ENCODE measurements around the gene TPK1.

TPK1 gene

GRCh38 chr7:144519925-144520324 is 315.9 kb downstream of the TPK1 start:
- no peak for DNase-seq

- no peak for DNase-seq
Observed at GRCh38 chr7:144518360-144518759, 317.5 kb downstream of the TPK1 start.

DNA sequence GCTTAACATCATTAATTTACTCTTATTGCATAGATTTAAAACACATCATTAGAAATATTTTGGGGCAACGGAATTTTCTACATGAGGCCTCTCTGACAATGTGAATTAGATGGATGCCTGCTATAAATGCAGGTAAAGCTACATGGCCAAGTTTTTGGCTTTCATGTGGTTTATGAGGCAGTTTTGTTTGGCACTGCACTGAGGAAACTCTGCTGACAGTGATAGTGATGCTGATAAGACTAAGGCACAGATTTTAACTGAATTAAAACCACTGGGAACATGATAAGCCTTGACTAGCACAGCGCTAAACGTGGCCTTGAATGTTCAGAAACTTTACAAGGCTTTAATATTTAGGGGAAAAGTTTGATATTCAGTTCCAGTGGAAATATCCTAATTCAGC is 318.1 kb downstream of the TPK1 start:
- DNase-seq, result no peak

GRCh38 chr7:144516729-144517525 is 318.9 kb downstream of the TPK1 start:
- DNase-seq, result no peak

DNA sequence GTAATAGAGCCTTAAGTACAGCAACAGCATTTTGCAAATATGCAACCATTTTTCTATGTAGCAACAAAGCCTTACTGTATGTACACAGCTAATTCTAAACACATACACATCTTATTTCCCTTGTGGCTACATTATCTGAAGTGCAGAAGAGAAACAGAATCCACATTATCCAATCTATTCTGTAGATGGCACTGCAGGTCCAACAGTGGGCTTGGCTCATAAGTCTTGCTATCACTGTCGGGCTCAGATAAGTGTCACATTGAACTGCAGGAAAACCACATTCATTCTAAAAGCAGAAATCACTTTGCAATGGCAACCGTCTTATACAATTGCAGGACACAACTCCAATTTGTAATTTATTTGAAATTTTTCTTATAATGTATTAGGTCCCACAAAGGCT is 322.5 kb downstream of the TPK1 start:
- DNase-seq, result peak; percentile 6

- DNase-seq, result no peak
Observed at GRCh38 chr7:144510621-144511020, 325.2 kb downstream of the TPK1 start.

DNA sequence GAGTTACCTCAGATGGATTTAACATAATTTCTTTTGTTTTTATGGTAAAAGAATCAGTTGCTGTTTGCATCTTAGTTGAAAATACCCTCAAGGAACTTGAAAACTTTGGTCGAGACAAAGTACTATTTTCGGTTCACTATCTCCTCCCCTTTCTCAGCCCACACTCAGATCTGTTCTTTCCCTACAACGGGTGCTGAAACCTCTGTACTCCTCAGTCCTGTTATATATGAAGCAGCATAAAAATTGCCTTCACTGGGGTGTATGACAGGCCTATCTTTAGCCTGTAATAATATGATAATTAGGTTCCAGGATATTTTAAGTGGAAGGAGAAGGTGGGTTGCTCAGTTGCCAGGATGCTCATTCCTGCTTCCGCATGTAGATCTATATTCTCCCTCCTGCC is 327.2 kb downstream of the TPK1 start:
- DNase-seq, result no peak

DNA sequence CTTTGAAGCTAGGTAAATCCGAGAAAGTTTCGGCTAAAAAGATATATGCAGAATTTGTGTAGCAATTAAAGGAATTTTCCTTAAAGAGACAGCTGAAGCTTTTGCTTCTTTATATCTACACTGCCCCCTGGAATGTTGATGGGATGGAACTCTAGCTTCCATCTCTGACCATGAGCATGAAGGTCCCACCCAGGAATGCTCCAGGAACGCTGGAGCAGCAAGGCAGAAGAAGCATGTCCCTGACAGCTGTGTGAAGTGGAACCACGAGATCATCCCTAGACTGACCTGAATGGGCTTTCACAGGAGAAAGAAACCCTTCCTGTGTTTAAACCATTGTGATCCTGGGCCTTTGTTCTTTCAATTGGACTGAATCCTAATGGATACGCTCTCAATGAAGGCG is 332.6 kb downstream of the TPK1 start:
- no peak for DNase-seq

- DNase-seq, result no peak
Observed at GRCh38 chr7:144500225-144500624, 335.6 kb downstream of the TPK1 start.

DNA sequence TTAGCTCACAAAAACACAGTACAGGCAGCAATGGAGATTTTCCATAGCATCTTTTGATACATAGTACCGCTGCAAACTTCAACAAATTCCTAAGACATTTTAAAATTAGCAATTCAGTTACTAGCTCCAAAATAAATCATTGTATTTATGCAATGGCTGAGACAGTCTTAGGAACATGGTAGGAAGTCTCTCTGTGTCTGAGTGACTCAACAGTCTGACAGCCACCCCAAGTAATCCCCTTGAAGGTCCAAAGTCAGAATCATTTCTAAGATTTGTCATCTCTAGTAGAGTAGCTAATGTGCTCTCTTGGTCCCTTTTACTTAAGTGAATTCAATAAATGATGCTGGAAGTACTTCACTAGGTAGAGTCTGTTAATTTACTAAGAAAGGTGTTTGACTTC is 338.6 kb downstream of the TPK1 start:
- no peak for DNase-seq

DNA sequence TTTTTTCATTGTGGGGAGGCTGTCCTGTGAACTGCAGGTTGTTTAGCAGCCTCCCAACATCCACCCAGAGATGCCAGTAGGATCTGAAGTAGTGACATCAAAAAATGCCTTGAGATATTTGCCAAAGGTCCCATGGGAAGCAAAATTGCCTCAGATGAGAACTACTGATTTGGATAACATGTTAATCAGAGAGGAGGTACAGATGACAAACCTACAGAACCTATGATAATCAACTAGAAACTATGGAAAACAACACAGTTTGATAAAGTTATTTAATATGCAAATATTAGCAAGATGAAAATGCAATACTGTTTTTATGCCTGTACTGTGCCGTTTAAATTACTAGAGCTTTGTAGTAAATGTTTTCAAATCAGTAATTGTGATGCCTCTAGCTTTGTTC is 341.5 kb downstream of the TPK1 start:
- DNase-seq, result no peak

DNA sequence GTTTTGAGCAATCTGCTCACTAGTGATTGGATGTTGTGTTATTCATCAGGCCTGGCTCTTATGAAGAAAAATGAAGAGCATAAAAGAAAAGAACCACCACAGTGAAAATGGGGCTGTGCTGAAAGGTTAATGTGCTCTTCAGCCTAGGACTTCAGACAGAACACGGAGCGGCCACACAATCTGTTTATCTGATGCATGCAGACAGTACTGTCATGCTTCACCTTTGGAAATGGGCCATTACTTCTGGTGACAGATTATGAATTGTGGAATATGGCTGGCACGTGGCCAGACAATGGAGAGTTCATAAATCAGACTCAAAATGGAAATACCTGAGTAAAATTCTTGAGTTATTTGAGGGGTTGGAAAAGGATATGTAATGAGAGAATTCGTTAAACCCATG is 346.3 kb downstream of the TPK1 start:
- DNase-seq, result no peak

GRCh38 chr7:144488977-144489376 is 346.9 kb downstream of the TPK1 start:
- DNase-seq, result no peak

DNA sequence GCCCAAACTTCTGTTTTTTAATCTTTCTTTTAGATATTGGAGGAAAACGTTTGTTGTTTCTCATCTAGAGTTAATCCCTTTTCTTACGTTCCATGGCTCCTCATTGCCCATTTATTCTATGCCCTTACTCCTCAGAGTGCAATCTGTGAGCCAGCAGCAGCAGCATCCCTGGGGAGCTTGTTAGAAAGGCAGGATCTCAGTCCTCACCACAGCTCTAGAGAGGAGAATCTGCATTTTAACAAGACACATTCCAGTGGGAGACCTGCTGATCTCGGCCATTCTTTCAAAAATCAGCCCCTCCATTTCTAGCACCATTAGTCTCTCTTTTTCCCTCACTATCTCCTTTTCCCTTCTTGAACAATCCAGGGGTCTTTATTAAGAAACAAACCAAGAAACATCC is 348.0 kb downstream of the TPK1 start:
- DNase-seq, result no peak

- DNase-seq, result no peak
Observed at GRCh38 chr7:144484445-144484844, 351.4 kb downstream of the TPK1 start.

- no peak for DNase-seq
Observed at GRCh38 chr7:144483189-144483588, 352.7 kb downstream of the TPK1 start.

GRCh38 chr7:144481833-144482232 is 354.0 kb downstream of the TPK1 start:
- DNase-seq, result no peak

- no peak for DNase-seq
Observed at GRCh38 chr7:144477348-144477747, 358.5 kb downstream of the TPK1 start.

DNA sequence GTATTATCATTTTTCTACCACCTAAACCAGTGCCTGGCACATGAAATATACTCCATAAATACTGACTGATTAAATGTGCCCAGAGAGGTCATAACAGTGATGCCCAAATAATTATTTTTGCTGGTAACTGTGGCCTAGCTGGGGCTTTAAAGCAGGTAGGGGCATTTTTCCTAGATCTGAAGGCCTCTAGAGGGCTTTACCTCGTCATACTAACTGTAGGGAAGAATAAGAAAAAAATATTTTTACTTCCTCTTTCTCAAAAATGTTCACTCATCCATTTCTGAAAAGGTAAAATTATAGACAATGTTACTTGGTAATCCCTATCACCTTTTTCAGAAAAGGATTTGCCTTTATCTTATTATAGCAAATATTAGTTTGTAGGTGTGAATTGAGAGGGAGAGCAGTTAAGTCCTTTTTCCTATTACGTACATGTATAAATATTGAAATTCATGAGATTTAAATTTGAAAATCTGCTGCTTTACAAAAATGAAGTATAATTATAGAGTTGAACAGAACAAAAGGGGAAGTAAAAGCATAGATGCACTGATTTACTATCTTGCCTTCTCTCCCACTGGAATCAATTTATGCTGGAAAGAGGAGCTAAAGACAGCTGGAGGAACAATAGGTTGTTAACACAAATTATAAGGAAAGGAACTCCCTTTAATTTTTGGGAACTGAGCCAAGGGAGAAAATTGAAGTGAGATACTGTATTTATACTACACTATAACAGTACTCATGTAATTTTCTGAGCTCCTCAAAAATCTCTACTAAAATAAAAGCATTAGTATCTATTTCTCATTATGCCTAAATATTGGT is 360.8 kb downstream of the TPK1 start:
- no peak for DNase-seq

DNA sequence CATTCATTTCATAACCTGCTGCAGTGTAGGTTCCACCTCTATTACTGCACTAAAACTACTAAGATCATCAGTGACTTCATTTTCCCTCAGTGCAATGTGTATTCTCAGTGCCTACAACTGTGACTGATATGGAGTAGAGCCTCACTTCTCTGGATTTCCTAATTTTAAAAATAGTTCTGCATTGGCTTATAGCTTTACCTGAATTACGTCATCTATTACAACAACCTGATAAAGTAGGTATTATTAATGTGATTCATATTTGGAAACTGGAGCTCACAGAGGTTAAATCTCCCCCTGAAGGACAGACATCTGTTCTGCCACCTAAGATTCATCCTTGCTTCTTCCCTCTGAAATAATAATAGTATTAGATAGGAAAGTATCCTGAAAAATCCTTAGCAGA is 361.5 kb downstream of the TPK1 start:
- no peak for DNase-seq

DNA sequence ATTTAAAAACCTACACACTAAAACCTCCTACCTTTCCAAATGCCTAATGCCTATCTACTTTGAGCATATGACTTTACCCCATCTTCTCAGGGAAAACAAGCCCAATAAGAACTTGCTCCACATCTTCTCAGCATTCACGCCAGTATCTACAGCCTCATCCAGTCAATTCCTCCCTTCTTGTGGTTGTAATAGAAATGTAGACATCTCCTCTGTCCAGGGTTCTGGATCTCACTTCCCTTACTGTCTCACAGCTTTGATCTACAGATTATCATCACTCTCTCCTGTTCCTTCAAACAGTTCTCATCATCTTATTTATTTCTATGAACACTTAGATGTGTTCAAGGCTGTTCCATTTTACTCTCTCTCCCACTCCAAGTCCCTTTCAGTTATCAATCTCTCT is 361.9 kb downstream of the TPK1 start:
- no peak for DNase-seq

DNA sequence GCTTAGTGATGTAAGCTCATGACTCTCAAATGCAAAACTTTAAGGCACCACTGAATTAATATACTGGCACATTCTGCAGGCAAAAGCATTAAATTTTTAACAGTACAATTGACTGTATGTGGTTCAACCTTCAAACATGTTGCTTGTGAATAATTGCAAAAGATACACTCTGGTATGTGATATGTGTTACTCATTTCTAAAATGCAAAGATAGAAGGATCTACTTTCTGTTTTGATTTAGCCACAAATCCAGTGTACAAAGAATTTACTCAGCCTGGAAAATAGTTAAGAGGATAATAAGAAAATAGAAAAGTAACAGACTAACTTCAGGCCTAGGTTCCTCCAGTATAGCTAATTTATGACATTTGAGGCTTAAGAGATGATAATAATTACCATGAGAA is 365.8 kb downstream of the TPK1 start:
- no peak for DNase-seq

DNA sequence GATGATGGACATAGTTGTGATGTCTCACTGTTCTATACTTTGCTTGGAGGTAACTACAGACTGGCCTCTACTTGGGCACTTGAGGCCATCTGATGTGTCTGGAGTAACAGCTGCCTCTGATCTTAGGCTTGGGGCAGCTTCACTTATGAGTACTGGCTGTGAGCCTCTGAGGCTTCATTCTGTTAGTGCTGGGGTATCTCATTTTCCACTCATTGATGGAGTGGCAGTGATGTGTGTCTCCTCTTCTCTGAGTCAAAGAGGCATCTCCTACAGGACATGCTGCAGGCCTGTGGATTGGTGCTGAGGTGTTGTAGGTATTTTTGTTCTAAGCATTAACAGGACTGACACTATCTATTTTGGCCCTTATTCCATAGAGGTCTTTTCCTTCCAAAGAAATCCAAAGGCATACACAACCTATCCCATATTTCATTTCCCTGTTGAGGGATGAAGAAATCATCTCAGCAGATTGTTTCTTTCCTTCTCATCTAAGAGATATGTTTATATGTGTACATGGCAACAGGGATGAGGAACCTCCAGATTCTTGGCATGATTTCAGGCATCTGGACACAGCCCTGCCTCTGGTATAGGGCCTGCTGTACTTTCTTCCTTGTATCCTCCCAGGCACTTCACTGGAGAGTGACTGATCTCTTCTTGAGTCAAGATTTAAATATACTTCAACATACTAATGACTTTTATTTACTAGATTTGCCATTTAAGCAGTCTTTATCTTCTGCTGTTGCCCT is 366.7 kb downstream of the TPK1 start:
- DNase-seq, result no peak

DNA sequence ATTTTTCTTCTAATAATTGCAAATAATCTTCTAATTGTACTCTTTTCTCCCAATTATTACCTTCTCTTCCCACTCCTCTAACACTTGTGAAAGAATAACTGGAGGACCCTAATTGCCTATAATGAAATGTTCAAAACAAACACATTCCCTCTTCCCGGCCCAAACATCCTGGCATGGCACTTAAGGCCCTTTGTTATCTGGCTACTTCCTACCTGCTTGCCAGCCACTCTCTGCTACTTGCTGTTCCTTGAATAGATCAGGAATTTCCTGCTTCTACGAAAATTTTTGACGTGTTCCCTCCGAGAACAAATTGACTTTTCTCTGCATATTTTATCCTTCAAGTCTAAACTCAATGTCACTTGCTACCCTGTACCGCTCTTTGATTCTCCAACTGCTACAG is 376.2 kb downstream of the TPK1 start:
- DNase-seq, result no peak

Measured in DMS153 (cell line).